ENCODE measurements around the gene APOH. TPM values are rescaled to one million over a fixed set of nuclear protein-coding genes. Genes with fewer than 3 reads are reported as not detected.

The APOH gene
- total RNA-seq, 1 experiment from 2014 or later: not detected

DNA sequence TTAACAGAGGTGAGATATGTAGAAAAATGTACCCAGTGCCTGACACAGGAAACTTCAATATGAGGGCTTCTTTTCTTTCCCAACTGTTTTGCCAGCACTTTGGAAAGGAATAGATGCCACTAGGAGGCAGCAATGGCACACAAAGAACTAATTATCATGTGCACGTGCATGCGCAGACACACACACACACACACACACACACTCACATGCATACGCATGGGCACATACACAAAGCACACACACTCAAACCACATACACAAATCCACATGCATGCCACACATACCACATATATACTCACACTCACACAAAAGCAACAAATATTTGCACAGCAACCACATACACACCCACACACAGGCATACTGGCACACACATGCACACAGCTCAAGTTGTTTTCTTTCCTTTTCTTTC lies 28.5 kb downstream of the APOH start:
- no peaks in the 10 kb centered on the region for H3K27me3 Mint-ChIP-seq (ENCODE audit: unreplicated experiment)
- H3K4me1 Mint-ChIP-seq (ENCODE audit: low read depth, unreplicated experiment): peaks cover 9% of the 10 kb centered on the region
- no peak overlapping the region for H3K4me3 Mint-ChIP-seq (ENCODE audit: low read depth, unreplicated experiment)
- intact Hi-C loops (cut with micrococcal nuclease; ENCODE audit: unreplicated experiment): loop anchor here (5.0 to 10.0 kb wide), 3 partner anchors 422 to 704 kb away; no protein-coding TSS in a partner anchor
- H3K9me3 Mint-ChIP-seq (ENCODE audit: low read depth, unreplicated experiment): no peaks in the 10 kb centered on the region
- H3K36me3 Mint-ChIP-seq (ENCODE audit: insufficient read depth, unreplicated experiment): no peaks in the 10 kb centered on the region
- H3K27ac Mint-ChIP-seq (ENCODE audit: unreplicated experiment): peak overlapping the region; percentile 27
- no TSS peak for BruUV-seq (replicated peaks)
- peak; percentile 66 for DNase-seq
- CTCF ChIA-PET: interaction anchor here (0.7 to 1.0 kb wide), 2 partner anchors 166 to 473 kb away, joined by 3 to 5 read pairs; no protein-coding TSS in a partner anchor
- TF ChIP-seq, protein P1, sequence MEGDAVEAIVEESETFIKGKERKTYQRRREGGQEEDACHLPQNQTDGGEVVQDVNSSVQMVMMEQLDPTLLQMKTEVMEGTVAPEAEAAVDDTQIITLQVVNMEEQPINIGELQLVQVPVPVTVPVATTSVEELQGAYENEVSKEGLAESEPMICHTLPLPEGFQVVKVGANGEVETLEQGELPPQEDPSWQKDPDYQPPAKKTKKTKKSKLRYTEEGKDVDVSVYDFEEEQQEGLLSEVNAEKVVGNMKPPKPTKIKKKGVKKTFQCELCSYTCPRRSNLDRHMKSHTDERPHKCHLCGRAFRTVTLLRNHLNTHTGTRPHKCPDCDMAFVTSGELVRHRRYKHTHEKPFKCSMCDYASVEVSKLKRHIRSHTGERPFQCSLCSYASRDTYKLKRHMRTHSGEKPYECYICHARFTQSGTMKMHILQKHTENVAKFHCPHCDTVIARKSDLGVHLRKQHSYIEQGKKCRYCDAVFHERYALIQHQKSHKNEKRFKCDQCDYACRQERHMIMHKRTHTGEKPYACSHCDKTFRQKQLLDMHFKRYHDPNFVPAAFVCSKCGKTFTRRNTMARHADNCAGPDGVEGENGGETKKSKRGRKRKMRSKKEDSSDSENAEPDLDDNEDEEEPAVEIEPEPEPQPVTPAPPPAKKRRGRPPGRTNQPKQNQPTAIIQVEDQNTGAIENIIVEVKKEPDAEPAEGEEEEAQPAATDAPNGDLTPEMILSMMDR (IDR thresholded peaks at IDR 0.05; ENCODE audit: unreplicated experiment): peak; percentile 41

DNA sequence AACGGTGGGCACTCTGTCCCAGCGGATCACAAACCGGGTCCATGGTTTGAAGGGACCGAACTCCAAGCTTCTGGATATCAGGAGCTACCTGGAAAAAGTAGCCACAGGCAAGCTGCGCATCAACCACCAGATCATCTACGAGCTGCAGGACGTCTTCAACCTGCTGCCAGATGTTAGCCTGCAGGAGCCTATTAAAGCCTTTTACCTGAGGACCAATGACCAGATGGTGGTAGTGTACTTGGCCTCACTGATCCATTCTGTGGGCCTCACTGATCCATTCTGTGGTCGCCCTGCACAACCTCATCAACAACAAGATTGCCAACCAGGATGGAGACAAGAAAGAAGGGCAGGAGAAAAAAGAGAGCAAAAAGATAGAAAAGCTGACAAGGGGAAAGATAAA lies 31.0 kb downstream of the APOH start:
- CTCF ChIA-PET: no interaction called here
- Mint-ChIP-seq H3K4me1 (ENCODE audit: low read depth, unreplicated experiment) (peaks cover 9% of the 10 kb centered on the region), H3K27me3 (ENCODE audit: unreplicated experiment) (no peaks in the 10 kb centered on the region), H3K36me3 (ENCODE audit: insufficient read depth, unreplicated experiment) (no peaks in the 10 kb centered on the region), H3K9me3 (ENCODE audit: low read depth, unreplicated experiment) (no peaks in the 10 kb centered on the region), H3K27ac (ENCODE audit: unreplicated experiment) (no peak overlapping the region), H3K4me3 (ENCODE audit: low read depth, unreplicated experiment) (no peak overlapping the region)
- TF ChIP-seq, protein P1 (IDR thresholded peaks at IDR 0.05; ENCODE audit: unreplicated experiment): no peak
- intact Hi-C loops (cut with micrococcal nuclease; ENCODE audit: unreplicated experiment): no loop called here
- DNase-seq: no peak
- BruUV-seq (replicated peaks): no TSS peak

DNA sequence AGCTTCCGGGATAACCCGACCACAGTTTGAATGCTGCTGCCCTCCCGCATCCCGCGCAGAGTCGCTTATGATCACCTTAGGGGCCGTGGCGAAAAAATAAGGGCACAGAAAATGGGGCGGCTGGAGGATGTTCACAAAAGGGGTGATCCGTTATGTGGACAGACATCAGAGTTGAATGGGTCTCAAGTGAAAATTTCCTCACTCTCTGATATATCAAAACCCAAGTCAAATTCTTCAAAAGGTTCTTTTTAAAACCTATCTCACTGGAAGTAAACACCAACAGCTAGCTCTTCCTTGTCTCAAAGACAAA lies 36.9 kb downstream of the APOH start:
- BruUV-seq (replicated peaks): no TSS peak
- intact Hi-C loops (cut with micrococcal nuclease; ENCODE audit: unreplicated experiment): no loop called here
- Mint-ChIP-seq H3K4me1 (ENCODE audit: low read depth, unreplicated experiment) (peaks cover 7% of the 10 kb centered on the region), H3K36me3 (ENCODE audit: insufficient read depth, unreplicated experiment) (peaks cover 18% of the 10 kb centered on the region), H3K9me3 (ENCODE audit: low read depth, unreplicated experiment) (no peaks in the 10 kb centered on the region), H3K27me3 (ENCODE audit: unreplicated experiment) (no peaks in the 10 kb centered on the region), H3K27ac (ENCODE audit: unreplicated experiment) (peak overlapping the region; percentile 48), H3K4me3 (ENCODE audit: low read depth, unreplicated experiment) (peak overlapping the region; percentile 68)
- CTCF ChIA-PET: interaction anchor here (0.7 kb wide), 1 partner anchor 162 kb away, joined by 3 read pairs; no protein-coding TSS in a partner anchor
- no peak for DNase-seq
- TF ChIP-seq, protein P1 (IDR thresholded peaks at IDR 0.05; ENCODE audit: unreplicated experiment): no peak

GRCh38 chr17:66191593-66192377 lies 37.4 kb downstream of the APOH start, which contains the start of gene CEP112:
TSS of gene CEP112 (minus strand) at chr17:66192133.
- Mint-ChIP-seq H3K27me3 (ENCODE audit: unreplicated experiment) (no peaks in the 10 kb centered on the region), H3K9me3 (ENCODE audit: low read depth, unreplicated experiment) (no peaks in the 10 kb centered on the region), H3K4me3 (ENCODE audit: low read depth, unreplicated experiment) (peak within 1 kb of the TSS; percentile 68), H3K36me3 (ENCODE audit: insufficient read depth, unreplicated experiment) (peaks cover 18% of the 10 kb centered on the region), H3K27ac (ENCODE audit: unreplicated experiment) (peak within 1 kb of the TSS; percentile 48), H3K4me1 (ENCODE audit: low read depth, unreplicated experiment) (peaks cover 7% of the 10 kb centered on the region)
- BruUV-seq (replicated peaks): no TSS peak
- TF ChIP-seq, protein P1 (IDR thresholded peaks at IDR 0.05; ENCODE audit: unreplicated experiment): no peak
- intact Hi-C loops (cut with micrococcal nuclease; ENCODE audit: unreplicated experiment): no loop called here
- CTCF ChIA-PET: interaction anchor here (0.6 kb wide), 1 partner anchor 518 kb away, joined by 3 read pairs; no protein-coding TSS in a partner anchor
- DNase-seq: peak; percentile 83

Measured in Calu3 (cell line).